SK-N-SH (cell line): ENCODE data around the gene SUGT1. TPM values are rescaled to one million over a fixed set of nuclear protein-coding genes. Genes with fewer than 3 reads are reported as not detected.

Source experiments
- CTCF ChIA-PET: fragments of 300-600, 350-600 bp; formaldehyde crosslinking; extraction: SDS; loops from one replicate; lab custom pipeline; 2021; lab: Yijun Ruan, JAX
- POLR2A ChIA-PET: fragments of 350-600 bp; sonication (Branson Sonifier 250); formaldehyde crosslinking; extraction: SDS; loops from one replicate; lab custom pipeline; 2020; ENCODE audit warnings: antibody characterized with exemption, inconsistent platforms; lab: Yijun Ruan, JAX
- DNase-seq: peaks from one replicate; pipeline ENCODE4 v3.0.0; 2012
- H2AFZ ChIP-seq: fragments of 200-600 bp; sonication (generic); 2 replicates; pipeline ENCODE4 v1.8.1; 2016; ENCODE audit warnings: antibody characterized with exemption, mild to moderate bottlenecking, low read depth
- H3F3A ChIP-seq: fragments of 200-600 bp; sonication (generic); replicated peaks from 2 replicates; pipeline ENCODE3; 2016; ENCODE audit warnings: antibody characterized with exemption, mild to moderate bottlenecking; ENCODE audit not compliant: insufficient read depth
- H3K27ac ChIP-seq, 2 experiments: fragments of 200-500 bp in 1 of 2; fragments of 200-600 bp in 1 of 2; sonication (Bioruptor generic) in 1 of 2; sonication (generic), shearing (Covaris generic) in 1 of 2; 2 replicates each; pipeline versions ENCODE4 v1.5.1 to v1.6.1; 2014 to 2016; ENCODE audit warnings: low read depth in 2 of 2, inconsistent platforms in 1 of 2, low read length in 1 of 2, mild to moderate bottlenecking in 1 of 2, mixed read lengths in 1 of 2
- H3K27me3 ChIP-seq: fragments of 200-600 bp; sonication (generic), shearing (Covaris generic); 2 replicates; pipeline ENCODE4 v1.6.1; 2016; ENCODE audit warnings: mixed run types; ENCODE audit not compliant: insufficient read depth
- H3K36me3 ChIP-seq, 2 experiments: fragments of 200-500 bp in 1 of 2; fragments of 200-600 bp in 1 of 2; sonication (Bioruptor generic) in 1 of 2; sonication (generic) in 1 of 2; replicated peaks in 1 of 2; 2 replicates each; pipeline versions ENCODE3 to v1.5.1; 2014 to 2016; ENCODE audit warnings: low read length in 1 of 2, mild to moderate bottlenecking in 1 of 2; ENCODE audit not compliant: insufficient read depth in 2 of 2, control insufficient read depth in 1 of 2
- H3K4me1 ChIP-seq, 2 experiments: fragments of 200-500 bp in 1 of 2; fragments of 200-600 bp in 1 of 2; sonication (Bioruptor generic) in 1 of 2; sonication (generic), shearing (Covaris generic) in 1 of 2; 2 replicates each; pipeline versions ENCODE4 v1.5.1 to v1.6.1; 2014 to 2016; ENCODE audit warnings: low read depth in 1 of 2, low read length in 1 of 2, mixed run types in 1 of 2; ENCODE audit not compliant: insufficient read depth in 2 of 2, control insufficient read depth in 1 of 2
- H3K4me2 ChIP-seq: fragments of 200-600 bp; sonication (generic), shearing (Covaris generic); 2 replicates; pipeline ENCODE4 v1.6.1; 2017; ENCODE audit warnings: mixed run types
- H3K4me3 ChIP-seq, 2 experiments: fragments of 200-500 bp in 1 of 2; fragments of 200-600 bp in 1 of 2; sonication (Bioruptor generic) in 1 of 2; sonication (generic), shearing (Covaris generic) in 1 of 2; 2 replicates each; pipeline versions ENCODE4 v1.5.1 to v1.8.1; 2014 to 2016; ENCODE audit warnings: low read depth in 2 of 2, inconsistent platforms in 1 of 2, low read length in 1 of 2, mild to moderate bottlenecking in 1 of 2, mixed read lengths in 1 of 2, moderate library complexity in 1 of 2
- H3K79me2 ChIP-seq: fragments of 200-600 bp; sonication (generic); 2 replicates; pipeline ENCODE4 v1.8.1; 2017; ENCODE audit warnings: mild to moderate bottlenecking; ENCODE audit not compliant: insufficient read depth
- H3K9ac ChIP-seq: fragments of 200-600 bp; sonication (generic); 2 replicates; pipeline ENCODE4 v1.6.1; 2017; ENCODE audit warnings: mixed run types
- H3K9me2 ChIP-seq: fragments of 200-600 bp; sonication (generic); 2 replicates; pipeline ENCODE4 v1.6.1; 2017; ENCODE audit warnings: mixed run types
- H3K9me3 ChIP-seq: fragments of 200-600 bp; sonication (generic); 2 replicates; pipeline ENCODE4 v1.6.1; 2017; ENCODE audit warnings: mixed run types, mild to moderate bottlenecking, moderate library complexity
- H4K20me1 ChIP-seq: fragments of 200-600 bp; sonication (generic); 2 replicates; pipeline ENCODE4 v1.6.1; 2017; ENCODE audit warnings: mild to moderate bottlenecking, mixed run types; ENCODE audit not compliant: insufficient read depth
- ELF1 ChIP-seq: IDR thresholded peaks from 2 replicates; pipeline ENCODE4 v1.4.0; 2012
- FOSL2 ChIP-seq: IDR thresholded peaks from 2 replicates; pipeline ENCODE4 v1.4.0; 2012; ENCODE audit warnings: low read depth, mild to moderate bottlenecking, moderate library complexity, borderline replicate concordance
- FOXM1 ChIP-seq: IDR thresholded peaks from 2 replicates; pipeline ENCODE4 v1.4.0; 2012; ENCODE audit warnings: low read depth, mild to moderate bottlenecking
- JUND ChIP-seq: IDR thresholded peaks from 2 replicates; pipeline ENCODE4 v1.4.0; 2012
- MXI1 ChIP-seq: IDR thresholded peaks from 2 replicates; pipeline ENCODE4 v1.6.1; 2012; ENCODE audit warnings: mild to moderate bottlenecking, low read depth, low read length, improper control_type of control experiment
- SIN3A ChIP-seq: IDR thresholded peaks from 2 replicates; pipeline ENCODE4 v1.6.1; 2012; ENCODE audit warnings: low read depth, mild to moderate bottlenecking, low read length, moderate library complexity, borderline replicate concordance
- SMC3 ChIP-seq: IDR thresholded peaks from 2 replicates; pipeline ENCODE4 v1.6.1; 2012; ENCODE audit warnings: low read depth, low read length, improper control_type of control experiment
- TCF12 ChIP-seq: IDR thresholded peaks from 2 replicates; pipeline ENCODE4 v1.4.0; 2012
- TEAD4 ChIP-seq: IDR thresholded peaks from 2 replicates; pipeline ENCODE4 v1.4.0; 2012; ENCODE audit warnings: mild to moderate bottlenecking, borderline replicate concordance; ENCODE audit not compliant: insufficient read depth
- YY1 ChIP-seq: IDR thresholded peaks from 2 replicates; pipeline ENCODE4 v1.4.0; 2012; ENCODE audit warnings: low read depth, mild to moderate bottlenecking
- WGBS: methylation state at CpG from one replicate; pipeline ENCODE4 v1.1.6; 2017; ENCODE audit warnings: low lambda C conversion rate; 5-methylcytosine and 5-hydroxymethylcytosine counted together
- polyA plus RNA-seq, 3 experiments: library from polyadenylated mRNA; depleted of rRNA; stranded (reverse); fragments of >200 nt; gene quantifications; 2 replicates each; pipeline ENCODE4 v1.2.3, GENCODE V29; 2012
- TF ChIP-seq, protein P1 (sequence below): IDR thresholded peaks from 2 replicates; pipeline ENCODE4 v1.6.1; 2012; ENCODE audit warnings: mild to moderate bottlenecking, low read depth, low read length, moderate library complexity

SUGT1 gene
- polyA plus RNA-seq, 1 of the 3 experiments (the other 2 are of a cell fraction) = 18.6 TPM

DNA sequence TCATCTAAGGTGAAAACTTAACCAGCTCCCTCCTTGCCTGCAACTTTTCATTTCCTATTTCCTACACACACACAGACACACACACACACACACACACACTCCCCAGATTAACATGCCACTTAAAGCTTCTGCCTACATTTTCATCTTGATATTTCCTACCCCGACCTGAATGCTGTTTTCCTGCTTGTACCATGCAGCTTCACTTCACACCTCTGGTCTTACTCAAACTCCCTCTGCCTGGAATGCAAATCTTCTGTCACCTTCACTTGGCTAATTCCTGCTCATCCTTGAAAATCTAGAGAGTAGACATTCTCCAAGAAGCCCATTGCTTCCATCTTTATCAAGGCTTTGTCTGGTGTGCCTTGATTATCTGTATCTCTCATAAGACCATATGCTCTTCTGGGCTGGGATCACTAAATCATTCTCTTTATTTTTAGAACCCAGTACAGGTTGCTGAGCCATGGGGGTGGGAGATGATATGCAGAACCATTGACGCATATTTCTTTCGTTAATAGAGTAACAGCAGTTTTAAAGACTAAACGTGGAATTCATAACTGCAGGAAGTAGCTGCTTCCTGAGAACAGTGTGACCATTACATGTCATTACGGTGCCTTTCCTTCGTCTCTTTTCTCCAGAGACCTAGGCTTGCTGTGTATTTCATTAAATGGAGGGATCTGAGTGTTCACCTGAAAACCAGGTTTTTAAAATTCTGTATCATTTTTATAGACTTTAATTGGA, 49.3 kb downstream of the SUGT1 start:
- H3K27me3 ChIP-seq = no peaks in the 10 kb centered on the region
- H3K4me2 ChIP-seq = no peak overlapping the region
- DNase-seq = no peak
- H3K4me3 ChIP-seq = no peak overlapping the region
- ChIA-PET POLR2A (interaction anchor here (0.7 kb wide), 1 partner anchor 224 kb away, joined by 3 read pairs; no protein-coding TSS in a partner anchor), CTCF (interaction anchor here (1.3 to 2.5 kb wide), 3 partner anchors 10 to 107 kb away, joined by 4 to 12 read pairs (median 7); no protein-coding TSS in a partner anchor)
- H3K9me2 ChIP-seq = no peaks in the 10 kb centered on the region
- no peaks in the 10 kb centered on the region for H3F3A ChIP-seq
- H3K9ac ChIP-seq = no peak overlapping the region
- 98% methylated on average over 6 of the region's 6 CpGs for WGBS
- TF ChIP-seq, protein P1, sequence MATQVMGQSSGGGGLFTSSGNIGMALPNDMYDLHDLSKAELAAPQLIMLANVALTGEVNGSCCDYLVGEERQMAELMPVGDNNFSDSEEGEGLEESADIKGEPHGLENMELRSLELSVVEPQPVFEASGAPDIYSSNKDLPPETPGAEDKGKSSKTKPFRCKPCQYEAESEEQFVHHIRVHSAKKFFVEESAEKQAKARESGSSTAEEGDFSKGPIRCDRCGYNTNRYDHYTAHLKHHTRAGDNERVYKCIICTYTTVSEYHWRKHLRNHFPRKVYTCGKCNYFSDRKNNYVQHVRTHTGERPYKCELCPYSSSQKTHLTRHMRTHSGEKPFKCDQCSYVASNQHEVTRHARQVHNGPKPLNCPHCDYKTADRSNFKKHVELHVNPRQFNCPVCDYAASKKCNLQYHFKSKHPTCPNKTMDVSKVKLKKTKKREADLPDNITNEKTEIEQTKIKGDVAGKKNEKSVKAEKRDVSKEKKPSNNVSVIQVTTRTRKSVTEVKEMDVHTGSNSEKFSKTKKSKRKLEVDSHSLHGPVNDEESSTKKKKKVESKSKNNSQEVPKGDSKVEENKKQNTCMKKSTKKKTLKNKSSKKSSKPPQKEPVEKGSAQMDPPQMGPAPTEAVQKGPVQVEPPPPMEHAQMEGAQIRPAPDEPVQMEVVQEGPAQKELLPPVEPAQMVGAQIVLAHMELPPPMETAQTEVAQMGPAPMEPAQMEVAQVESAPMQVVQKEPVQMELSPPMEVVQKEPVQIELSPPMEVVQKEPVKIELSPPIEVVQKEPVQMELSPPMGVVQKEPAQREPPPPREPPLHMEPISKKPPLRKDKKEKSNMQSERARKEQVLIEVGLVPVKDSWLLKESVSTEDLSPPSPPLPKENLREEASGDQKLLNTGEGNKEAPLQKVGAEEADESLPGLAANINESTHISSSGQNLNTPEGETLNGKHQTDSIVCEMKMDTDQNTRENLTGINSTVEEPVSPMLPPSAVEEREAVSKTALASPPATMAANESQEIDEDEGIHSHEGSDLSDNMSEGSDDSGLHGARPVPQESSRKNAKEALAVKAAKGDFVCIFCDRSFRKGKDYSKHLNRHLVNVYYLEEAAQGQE = no peak
- TF ChIP-seq MXI1 = no peak
- no peak for TF ChIP-seq ELF1
- no peak for TF ChIP-seq TCF12
- no peak for TF ChIP-seq SIN3A
- TF ChIP-seq FOSL2 = no peak
- no peak for TF ChIP-seq FOXM1
- no peaks in the 10 kb centered on the region for H3K79me2 ChIP-seq
- H3K27ac ChIP-seq = no peak overlapping the region
- H2AFZ ChIP-seq = no peak overlapping the region
- H3K4me1 ChIP-seq = peaks cover 0 to 4% of the 10 kb centered on the region in 2 experiments; a peak in 1 of 4 replicates
- no peaks in the 10 kb centered on the region for H3K9me3 ChIP-seq
- H4K20me1 ChIP-seq = no peaks in the 10 kb centered on the region
- peaks cover 0 to 3% of the 10 kb centered on the region in 2 experiments for H3K36me3 ChIP-seq

DNA sequence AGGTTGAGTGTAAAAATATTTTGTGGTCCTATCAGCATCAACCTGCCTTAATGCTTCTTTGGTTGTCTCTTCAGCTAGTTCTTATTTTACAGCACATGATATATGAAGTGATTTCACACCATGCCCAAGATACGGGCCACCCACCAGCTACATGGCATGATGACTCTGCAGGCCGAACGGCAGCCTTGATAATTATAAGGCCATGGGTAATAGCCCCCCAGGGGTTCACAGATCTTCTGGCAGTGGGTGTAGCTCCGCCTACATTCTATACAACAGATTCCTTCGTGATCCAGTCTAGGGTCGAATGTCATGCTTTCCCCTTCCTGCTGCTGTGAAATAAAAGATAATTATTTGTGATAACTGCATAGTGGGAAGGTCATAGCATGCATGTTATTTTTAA, 50.8 kb downstream of the SUGT1 start:
- Histone ChIP-seq H3K79me2 (no peaks in the 10 kb centered on the region), H3K36me3 (peaks cover 0 to 3% of the 10 kb centered on the region in 2 experiments), H3K4me3 (no peak overlapping the region), H3K4me2 (no peak overlapping the region), H2AFZ (no peak overlapping the region), H3K27me3 (no peaks in the 10 kb centered on the region), H3K9me3 (no peaks in the 10 kb centered on the region), H3K27ac (no peak overlapping the region), H4K20me1 (no peaks in the 10 kb centered on the region), H3K9me2 (no peaks in the 10 kb centered on the region), H3F3A (no peaks in the 10 kb centered on the region), H3K9ac (no peak overlapping the region), H3K4me1 (peaks cover 0 to 4% of the 10 kb centered on the region in 2 experiments; a peak in 1 of 4 replicates)
- DNase-seq = no peak
- ChIA-PET POLR2A (no interaction called here), CTCF (interaction anchor here (0.7 to 2.5 kb wide), 8 partner anchors 16 to 498 kb away, joined by 3 to 12 read pairs (median 4); partner anchors contain the start of gene PCDH8)
- 89% methylated on average over 6 of the region's 6 CpGs for WGBS
- TF ChIP-seq JUND (no peak), FOXM1 (no peak), TCF12 (no peak), YY1 (no peak), SMC3 (no peak), TEAD4 (no peak), ELF1 (no peak)
